Dendritic cell treated with granulocyte-macrophage colony-stimulating factor and Interleukin-4, amounts not matched to agents 40 ng/mL and 50 ng/mL, for 4 days (primary cell): ENCODE data around the gene AURKB.
"Not testable (repeated sequence)": the region's sequence is repeated elsewhere in the genome, so short reads cannot be mapped to it uniquely, and the experiment has no call there.

Experiments used
- H3K27ac Mint-ChIP-seq: one replicate; pipeline ENCODE4 v1.8.0; 2022; ENCODE audit warnings: mild to moderate bottlenecking, mixed read lengths
- H3K27me3 Mint-ChIP-seq: one replicate; pipeline ENCODE4 v1.8.0; 2022; ENCODE audit warnings: mild to moderate bottlenecking, mixed read lengths
- H3K36me3 Mint-ChIP-seq: one replicate; pipeline ENCODE4 v1.8.0; 2022; ENCODE audit warnings: low read depth, mixed read lengths
- H3K4me1 Mint-ChIP-seq: one replicate; pipeline ENCODE4 v1.8.0; 2022; ENCODE audit warnings: low read depth, mixed read lengths
- H3K4me3 Mint-ChIP-seq: one replicate; pipeline ENCODE4 v1.8.0; 2022; ENCODE audit warnings: mild to moderate bottlenecking, moderate library complexity, mixed read lengths
- H3K9me3 Mint-ChIP-seq: one replicate; pipeline ENCODE4 v1.8.0; 2022; ENCODE audit warnings: mixed read lengths
- intact Hi-C: fragments of 100-400 bp; cut with micrococcal nuclease; formaldehyde crosslinking; loops from one replicate; pipeline ENCODE4 v1.15.0; 2022

AURKB gene

DNA sequence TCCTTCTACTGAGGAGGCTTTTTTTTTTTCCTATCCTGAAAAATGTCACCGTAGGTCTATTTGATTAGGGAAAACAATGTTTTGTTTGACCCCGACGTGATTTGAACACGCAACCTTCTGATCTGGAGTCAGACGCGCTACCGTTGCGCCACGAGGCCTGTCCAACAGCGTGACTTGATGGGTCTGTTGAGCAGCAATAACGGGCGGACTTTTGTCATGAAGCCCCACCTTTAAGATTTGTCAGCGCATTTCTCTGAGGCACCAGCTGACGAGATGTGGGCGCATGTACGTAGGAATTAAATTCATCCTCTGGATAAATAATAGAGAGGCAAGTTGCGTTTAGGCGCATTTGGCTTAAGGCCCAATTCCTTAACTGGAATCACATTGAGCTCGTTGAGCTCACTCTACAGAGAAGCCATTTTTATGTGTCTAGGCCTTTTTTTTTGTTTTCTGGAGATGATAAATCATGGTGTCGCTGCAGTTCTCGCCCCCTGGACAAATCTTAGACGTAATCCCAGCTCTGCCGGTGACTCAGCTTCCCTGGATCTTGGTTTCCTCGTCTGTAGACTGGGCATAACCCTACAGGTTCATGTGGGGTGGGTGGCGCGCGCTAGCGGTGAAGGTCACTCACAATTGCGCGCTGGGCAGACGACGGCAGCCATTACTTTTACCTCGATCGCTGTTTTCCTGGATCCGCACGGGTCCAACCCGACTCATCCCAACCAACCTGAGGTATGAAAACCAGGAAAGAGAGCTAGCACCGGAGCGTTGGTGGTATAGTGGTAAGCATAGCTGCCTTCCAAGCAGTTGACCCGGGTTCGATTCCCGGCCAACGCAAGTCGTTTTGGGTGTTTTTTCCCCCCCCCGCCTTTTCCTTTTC, 10.6 kb upstream of the AURKB start:
- H3K27me3 Mint-ChIP-seq = no peaks in the 10 kb centered on the region
- intact Hi-C loops = loop anchor here (1.0 to 5.0 kb wide), 2 partner anchors 34 to 84 kb away; no protein-coding TSS in a partner anchor
- H3K27ac Mint-ChIP-seq = peak overlapping the region; percentile 99
- no peaks in the 10 kb centered on the region for H3K9me3 Mint-ChIP-seq
- peaks cover 46% of the 10 kb centered on the region for H3K4me1 Mint-ChIP-seq
- H3K36me3 Mint-ChIP-seq = peaks cover 53% of the 10 kb centered on the region
- peak overlapping the region; percentile 89 for H3K4me3 Mint-ChIP-seq

DNA sequence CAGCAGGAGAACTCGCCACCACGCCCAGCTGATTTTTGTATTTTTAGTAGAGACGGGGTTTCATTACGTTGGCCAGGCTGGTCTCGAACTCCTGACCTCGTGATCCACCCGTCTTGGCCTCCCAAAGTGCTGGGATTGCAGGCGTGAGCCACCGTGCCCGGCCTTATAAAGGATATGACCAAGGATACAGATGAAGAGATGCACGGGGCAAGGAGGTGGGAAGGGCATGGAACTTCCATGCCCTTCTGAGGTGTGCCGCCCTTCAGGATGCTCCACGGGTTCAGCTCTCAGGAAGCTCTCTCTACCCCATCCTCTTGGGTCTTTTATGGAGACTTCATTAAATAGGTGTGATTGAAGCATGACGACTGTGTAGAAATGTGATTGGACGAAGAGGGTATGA, 3.6 kb upstream of the AURKB start:
- not testable (repeated sequence) for H3K4me3 Mint-ChIP-seq

DNA sequence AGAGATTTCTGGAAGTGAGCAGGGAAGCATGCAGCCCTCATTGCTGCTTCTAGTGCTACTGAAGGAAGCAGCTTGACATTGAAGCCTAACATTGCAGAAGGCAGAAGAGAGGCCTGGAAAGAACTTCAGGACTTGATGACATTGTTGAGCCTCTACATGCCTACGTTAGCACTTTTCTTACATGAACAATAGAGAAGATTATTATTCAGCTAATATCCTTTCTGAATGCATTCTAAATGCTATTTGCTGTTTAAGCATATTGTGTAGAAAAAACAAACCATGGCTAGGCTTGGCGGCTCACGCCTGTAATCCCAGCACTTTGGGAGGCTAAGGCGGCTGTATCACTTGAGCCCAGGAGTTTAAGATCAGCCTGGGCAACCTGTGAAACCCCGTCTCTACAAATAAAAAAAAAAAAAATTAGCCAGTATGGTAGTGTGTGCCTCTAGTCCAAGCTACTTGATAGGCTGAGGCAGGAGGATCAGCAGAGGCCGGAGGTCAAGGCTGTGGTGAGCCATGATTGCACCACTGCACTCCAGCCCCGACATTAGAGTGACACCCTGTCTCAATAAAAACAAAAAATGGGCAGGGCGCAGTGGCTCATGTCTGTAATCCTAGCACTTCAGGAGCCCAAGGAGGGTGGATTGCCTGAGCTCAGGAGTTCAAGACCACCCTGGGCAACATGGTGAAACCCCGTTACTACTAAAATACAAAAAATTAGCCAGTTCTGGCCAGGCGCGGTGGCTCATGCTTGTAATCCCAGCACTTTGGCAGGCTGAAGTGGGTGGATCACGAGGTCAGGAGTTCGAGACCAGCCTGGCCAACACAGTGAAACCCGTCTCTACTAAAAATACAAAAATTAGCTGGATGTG, 2.2 kb upstream of the AURKB start:
- Mint-ChIP-seq H3K9me3 (no peaks in the 10 kb centered on the region), H3K4me1 (peaks cover 28% of the 10 kb centered on the region), H3K27ac (no peak overlapping the region), H3K36me3 (peaks cover 16% of the 10 kb centered on the region), H3K4me3 (no peak overlapping the region), H3K27me3 (no peaks in the 10 kb centered on the region)
- intact Hi-C loops = no loop called here

More for the DNA sequence above, 3.6 kb upstream of the AURKB start:
- intact Hi-C loops, H3K27me3 Mint-ChIP-seq, H3K27ac Mint-ChIP-seq, H3K9me3 Mint-ChIP-seq: not testable (repeated sequence)
- H3K4me1 Mint-ChIP-seq = peaks cover 22% of the 10 kb centered on the region
- peaks cover 16% of the 10 kb centered on the region for H3K36me3 Mint-ChIP-seq

DNA sequence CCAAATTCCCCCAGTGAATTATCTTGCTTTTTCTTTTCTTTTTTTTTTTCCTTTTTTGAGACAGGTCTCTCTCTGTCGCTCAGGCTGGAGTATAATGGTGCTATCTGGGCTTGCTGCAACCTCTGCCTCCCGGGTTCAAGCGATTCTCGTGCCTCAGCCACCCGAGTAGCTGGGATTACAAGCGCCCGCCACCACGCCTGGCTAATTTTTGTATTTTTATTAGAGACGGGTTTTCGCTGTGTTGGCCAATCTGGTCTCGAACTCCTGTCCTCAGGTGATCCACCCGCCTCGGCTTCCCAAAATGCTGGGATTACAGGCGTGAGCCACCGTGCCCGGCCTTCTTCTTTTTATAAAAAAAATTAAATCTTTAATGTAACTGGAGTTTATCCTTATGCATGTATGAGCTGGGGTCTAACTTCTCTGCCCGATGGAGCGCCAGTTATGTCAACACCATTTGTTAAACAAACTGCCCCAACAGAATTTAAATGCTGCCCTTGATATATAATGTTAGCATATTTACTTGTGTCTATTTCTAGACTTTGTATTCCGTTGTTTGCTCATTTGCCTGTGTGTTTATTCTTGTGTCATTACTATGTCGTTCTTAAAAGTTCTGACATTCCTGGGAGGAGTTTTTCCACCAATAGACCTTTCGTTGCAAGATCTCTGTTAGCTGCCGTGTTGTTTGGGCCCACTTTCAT, 535 bp upstream of the AURKB start:
- Mint-ChIP-seq H3K9me3 (no peaks in the 10 kb centered on the region), H3K36me3 (peaks cover 16% of the 10 kb centered on the region), H3K4me1 (peaks cover 28% of the 10 kb centered on the region), H3K27ac (peak overlapping the region; percentile 98), H3K4me3 (peak overlapping the region; percentile 94), H3K27me3 (no peaks in the 10 kb centered on the region)
- intact Hi-C loops = no loop called here

DNA sequence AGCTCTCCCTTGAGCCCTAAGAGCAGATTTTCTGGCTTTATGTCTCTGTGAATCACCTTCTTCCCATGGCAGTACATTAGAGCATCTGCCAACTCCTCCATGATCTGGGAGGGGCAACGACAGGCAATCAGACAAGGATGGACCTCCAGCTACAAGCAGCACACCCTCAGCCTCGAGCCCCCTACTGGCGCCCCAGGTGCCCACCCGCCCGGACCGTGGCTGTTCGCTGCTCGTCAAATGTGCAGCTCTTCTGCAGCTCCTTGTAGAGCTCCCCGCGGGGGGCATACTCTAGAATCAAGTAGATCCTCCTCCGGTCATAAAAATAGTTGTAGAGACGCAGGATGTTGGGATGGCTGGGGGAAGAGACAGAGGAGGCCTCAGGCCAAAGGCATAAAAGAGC, 3.8 kb downstream of the AURKB start:
- Mint-ChIP-seq H3K27ac (peak overlapping the region; percentile 7), H3K36me3 (peaks cover 6% of the 10 kb centered on the region), H3K27me3 (no peaks in the 10 kb centered on the region), H3K4me1 (peaks cover 27% of the 10 kb centered on the region), H3K4me3 (no peak overlapping the region), H3K9me3 (no peaks in the 10 kb centered on the region)
- intact Hi-C loops = no loop called here

DNA sequence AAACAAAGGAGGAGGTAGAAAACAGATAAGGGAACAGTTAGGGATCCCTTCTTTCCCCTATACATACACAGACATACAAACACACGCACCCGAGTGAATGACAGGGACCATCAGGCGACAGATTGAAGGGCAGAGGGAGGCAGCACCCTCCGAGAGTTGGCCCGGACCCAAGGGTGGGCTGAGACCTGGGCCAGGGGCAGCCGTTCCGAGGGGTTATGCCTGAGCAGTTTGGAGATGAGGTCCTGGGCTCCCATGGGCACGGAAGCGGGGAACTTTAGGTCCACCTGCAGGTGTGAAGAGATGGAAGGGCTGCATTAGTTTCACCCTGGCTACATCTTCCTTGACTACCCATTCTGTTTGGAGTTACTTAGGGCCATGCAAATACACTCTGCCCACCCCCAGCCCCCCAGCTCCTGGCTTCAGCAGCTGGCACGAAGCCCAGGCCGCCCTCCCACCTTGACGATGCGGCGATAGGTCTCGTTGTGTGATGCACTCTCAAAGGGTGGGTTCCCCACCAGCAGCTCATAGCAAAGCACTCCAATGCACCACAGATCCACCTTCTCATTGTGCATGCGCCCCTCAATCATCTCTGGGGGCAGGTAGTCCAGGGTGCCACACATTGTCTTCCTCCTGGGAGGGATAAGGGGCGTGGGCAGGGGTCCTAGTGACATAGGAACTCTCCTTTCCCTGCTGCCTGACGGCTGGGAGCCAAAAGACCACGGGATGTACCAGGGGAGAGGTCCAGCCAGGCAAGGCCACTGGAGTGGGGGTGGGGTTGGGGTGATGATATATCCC, 5.4 kb downstream of the AURKB start:
- H3K4me3 Mint-ChIP-seq = no peak overlapping the region
- intact Hi-C loops = no loop called here
- H3K4me1 Mint-ChIP-seq = peaks cover 23% of the 10 kb centered on the region
- H3K27me3 Mint-ChIP-seq = no peaks in the 10 kb centered on the region
- peak overlapping the region; percentile 12 for H3K27ac Mint-ChIP-seq
- no peaks in the 10 kb centered on the region for H3K9me3 Mint-ChIP-seq
- no peaks in the 10 kb centered on the region for H3K36me3 Mint-ChIP-seq

DNA sequence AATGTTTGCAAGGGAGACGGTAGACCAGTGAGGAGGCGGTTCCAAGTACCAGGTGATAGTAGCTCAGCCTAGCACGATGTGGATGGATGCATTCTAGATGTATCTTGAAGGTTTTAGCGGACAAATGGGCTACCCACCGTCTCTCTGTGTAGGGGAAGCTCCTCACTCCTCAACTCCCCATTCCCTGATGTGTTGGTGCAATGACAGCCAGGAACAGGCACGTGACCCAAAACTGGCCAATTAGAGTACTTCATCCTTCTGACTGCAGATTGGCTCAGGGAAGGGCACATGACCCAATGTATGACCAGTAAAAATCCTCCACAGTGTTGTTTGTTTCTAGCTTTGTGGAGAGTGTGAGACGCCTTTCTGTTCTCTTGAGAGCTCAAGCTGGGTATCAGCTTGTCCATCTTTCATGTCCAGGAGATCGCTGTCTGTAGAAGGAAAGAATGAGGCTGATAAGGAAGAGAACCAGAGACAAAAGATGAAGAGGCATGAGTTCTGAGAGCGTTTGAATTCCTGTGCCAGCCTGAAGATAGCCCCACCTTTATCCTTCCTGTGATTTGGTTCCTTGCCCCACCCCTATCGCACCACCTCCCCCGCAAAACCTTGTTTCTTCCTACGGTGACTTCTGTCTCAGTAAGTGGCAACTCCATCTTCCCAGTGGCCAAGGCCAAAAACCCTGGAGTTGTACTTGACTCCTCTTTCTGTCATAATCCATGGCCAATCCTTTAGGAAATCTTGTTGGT, 18.1 kb downstream of the AURKB start:
- no peak overlapping the region for H3K4me3 Mint-ChIP-seq
- peaks cover 9% of the 10 kb centered on the region for H3K4me1 Mint-ChIP-seq
- H3K36me3 Mint-ChIP-seq = no peaks in the 10 kb centered on the region
- no peaks in the 10 kb centered on the region for H3K9me3 Mint-ChIP-seq
- intact Hi-C loops = loop anchor here (1.0 kb wide), 1 partner anchor 8 kb away; no protein-coding TSS in a partner anchor
- H3K27me3 Mint-ChIP-seq = no peaks in the 10 kb centered on the region
- H3K27ac Mint-ChIP-seq = no peak overlapping the region

DNA sequence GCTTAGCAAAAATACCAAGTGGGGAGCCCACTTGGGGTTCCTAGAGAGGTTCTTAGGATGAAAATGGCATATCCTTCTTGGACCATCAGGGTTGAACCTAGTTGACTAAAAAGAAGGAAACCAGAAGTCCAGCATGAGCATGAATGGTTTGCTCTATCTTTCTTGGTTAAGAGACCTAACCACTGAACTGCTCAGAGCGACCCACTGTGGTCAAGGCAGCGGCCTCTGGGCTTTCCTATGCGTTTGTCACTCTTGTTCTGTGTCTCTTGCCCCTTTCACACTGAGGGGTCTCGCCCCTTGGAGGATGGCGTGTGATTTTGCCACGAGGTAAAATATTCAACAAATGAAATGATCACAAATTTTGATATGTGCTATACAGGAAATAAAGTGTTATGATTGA, 19.9 kb downstream of the AURKB start:
- Mint-ChIP-seq H3K9me3 (no peaks in the 10 kb centered on the region), H3K4me3 (peak overlapping the region; percentile 53), H3K36me3 (no peaks in the 10 kb centered on the region), H3K4me1 (no peaks in the 10 kb centered on the region), H3K27me3 (no peaks in the 10 kb centered on the region), H3K27ac (no peak overlapping the region)
- intact Hi-C loops = no loop called here

DNA sequence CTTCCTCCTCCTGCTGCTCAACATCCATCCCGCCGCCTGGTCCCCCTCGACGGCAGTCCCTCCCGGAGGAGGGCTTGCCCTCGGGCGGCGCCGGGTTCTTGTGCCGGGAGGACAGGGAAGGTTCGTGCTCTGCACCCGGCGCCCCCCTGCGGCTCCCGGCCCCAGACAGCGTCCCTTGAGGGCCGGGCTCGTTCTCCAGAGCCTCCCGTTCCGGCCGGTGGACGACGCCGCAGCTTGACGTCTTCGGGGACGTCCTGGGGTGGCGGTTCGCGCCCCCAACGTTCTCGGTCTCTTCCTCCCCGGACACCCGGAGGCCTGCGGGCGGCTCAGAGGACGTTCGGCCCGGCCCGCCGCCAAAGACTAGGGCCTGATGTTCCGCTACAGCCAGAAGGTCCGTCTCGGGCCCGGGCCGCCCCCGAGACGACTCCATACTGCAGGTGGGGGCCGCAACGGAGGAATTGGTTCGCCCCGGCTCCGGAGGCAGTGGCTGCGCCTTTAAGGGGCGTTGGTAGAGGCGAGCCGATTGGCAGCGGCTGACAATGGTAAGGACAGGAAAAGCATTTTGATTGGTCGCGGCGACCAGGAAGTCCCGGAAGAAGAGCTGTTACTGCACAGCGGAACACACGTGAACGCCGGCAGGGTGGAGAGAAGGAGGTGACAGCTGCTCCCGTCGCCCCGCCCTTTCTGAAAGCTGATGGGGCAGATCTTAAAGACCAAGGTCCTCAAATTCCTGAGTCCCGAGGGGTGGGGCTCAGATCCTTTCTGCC, 20.5 kb downstream of the AURKB start, which contains the start of gene BORCS6:
Gene BORCS6, minus strand, starts transcription at position 470 of the 767 bp plus-strand sequence. Its CDS starts 40 bp downstream, at position 430.
- Mint-ChIP-seq H3K27ac (no peak within 1 kb of the TSS), H3K4me1 (no peaks in the 10 kb centered on the region), H3K27me3 (no peaks in the 10 kb centered on the region), H3K9me3 (no peaks in the 10 kb centered on the region), H3K36me3 (no peaks in the 10 kb centered on the region), H3K4me3 (peak within 1 kb of the TSS; percentile 53)
- intact Hi-C loops = loop anchor here (5.0 kb wide), 1 partner anchor 112 kb away; no protein-coding TSS in a partner anchor

DNA sequence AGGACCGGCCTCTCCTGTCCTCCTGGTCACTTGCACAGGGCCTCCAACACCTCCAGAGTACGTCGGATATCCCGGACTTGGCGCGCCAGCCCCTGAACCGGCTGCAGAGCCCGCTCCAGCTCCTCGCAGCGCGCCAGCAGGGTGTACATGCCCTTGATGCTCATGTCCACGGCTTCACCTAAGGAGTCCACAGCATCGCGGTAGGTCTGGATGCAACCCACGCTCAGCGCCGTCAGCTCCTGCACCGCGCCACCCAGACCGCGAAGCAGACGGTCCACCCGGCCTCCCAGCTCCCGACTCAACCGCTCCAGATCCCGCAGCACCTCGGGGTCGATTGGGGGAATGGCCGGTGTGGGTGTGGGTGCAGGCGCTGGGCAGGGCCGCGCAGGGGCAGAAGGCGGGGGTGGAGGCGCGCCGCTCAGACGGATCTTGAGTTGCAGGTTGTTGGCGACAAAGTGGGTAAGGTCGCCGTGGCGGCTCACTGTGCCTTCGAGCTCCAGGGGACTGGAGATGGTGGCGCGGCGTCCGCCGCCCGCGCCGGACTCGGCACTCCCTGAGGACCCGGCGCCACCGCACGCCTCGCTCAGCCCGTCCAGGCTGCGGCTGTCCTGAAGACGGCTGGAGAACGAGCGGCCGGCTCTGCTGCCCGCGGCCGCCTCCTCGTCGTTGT, 21.2 kb downstream of the AURKB start:
- Mint-ChIP-seq H3K36me3 (no peaks in the 10 kb centered on the region), H3K27ac (no peak overlapping the region), H3K4me3 (no peak overlapping the region), H3K9me3 (no peaks in the 10 kb centered on the region), H3K4me1 (peaks cover 1% of the 10 kb centered on the region), H3K27me3 (no peaks in the 10 kb centered on the region)
- intact Hi-C loops = loop anchor here (5.0 kb wide), 1 partner anchor 113 kb away; no protein-coding TSS in a partner anchor

DNA sequence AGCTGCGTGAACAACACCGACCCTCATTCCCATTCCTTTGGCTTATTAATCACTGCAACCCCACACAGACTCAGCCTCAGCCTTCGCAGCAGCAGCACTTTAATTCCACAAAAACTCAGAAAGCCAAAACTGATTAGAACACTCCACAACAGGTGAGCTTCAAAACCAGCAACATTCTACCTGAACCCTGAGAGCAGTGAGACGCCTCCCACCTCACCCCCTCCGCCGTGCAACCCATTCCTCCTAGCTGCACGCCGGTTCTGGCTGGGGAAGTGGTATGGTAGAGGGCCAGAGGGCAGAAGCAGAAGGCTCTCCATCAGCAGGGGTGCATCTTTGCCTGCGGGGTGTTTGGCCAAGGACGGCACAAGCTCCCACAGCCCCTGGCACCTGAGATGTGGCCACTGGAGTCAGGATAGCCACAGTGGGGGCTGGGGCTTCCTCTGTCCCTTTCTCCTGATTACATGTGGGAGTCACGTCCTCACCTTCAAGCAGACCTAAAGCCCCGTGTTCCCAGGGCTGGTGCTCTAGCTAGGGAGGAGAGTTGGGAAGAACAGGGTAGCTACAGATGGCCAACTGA, 22.0 kb downstream of the AURKB start:
- no peaks in the 10 kb centered on the region for H3K9me3 Mint-ChIP-seq
- H3K4me3 Mint-ChIP-seq = no peak overlapping the region
- H3K27me3 Mint-ChIP-seq = peaks cover 6% of the 10 kb centered on the region
- no peaks in the 10 kb centered on the region for H3K36me3 Mint-ChIP-seq
- H3K27ac Mint-ChIP-seq = no peak overlapping the region
- H3K4me1 Mint-ChIP-seq = peaks cover 8% of the 10 kb centered on the region
- intact Hi-C loops = loop anchor here (5.0 kb wide), 1 partner anchor 114 kb away; no protein-coding TSS in a partner anchor
